ENCODE data around the gene BCAR1. TPM values are rescaled to one million over a fixed set of nuclear protein-coding genes. Genes with fewer than 3 reads are reported as not detected.

BCAR1 gene
- polyA plus RNA-seq, 1 donor (not counting 4 experiments of a cell fraction or from before 2014, with no cell fraction given), result 17.8 TPM

- Histone ChIP-seq H3K4me1 (ENCODE audit: control insufficient read depth, extremely low read depth, insufficient read depth, low read length) (no peaks in the 10 kb centered on the region), H4K20me1 (ENCODE audit: control insufficient read depth, extremely low read depth, insufficient read depth, low read length) (no peaks in the 10 kb centered on the region), H2AFZ (ENCODE audit: control insufficient read depth, low read length) (no peak overlapping the region), H3K4me2 (ENCODE audit: control insufficient read depth, extremely low read depth, insufficient read depth, low read depth, low read length) (no peak overlapping the region), H3K4me3 (ENCODE audit: control insufficient read depth in 2 of 3, extremely low read depth in 1 of 3, insufficient read depth in 2 of 3, low read depth in 1 of 3, low read length in 3 of 3) (no peak overlapping the region), H3K9ac (ENCODE audit: control insufficient read depth, extremely low read depth, insufficient read depth, low read length) (no peak overlapping the region), H3K36me3 (ENCODE audit: control insufficient read depth in 2 of 2, extremely low read depth in 1 of 2, insufficient read depth in 2 of 2, low read length in 2 of 2) (no peaks in the 10 kb centered on the region), H3K27ac (ENCODE audit: control insufficient read depth, insufficient read depth, low read length) (no peak overlapping the region), H3K9me1 (ENCODE audit: control insufficient read depth, extremely low read depth, insufficient read depth, low read length) (no peaks in the 10 kb centered on the region), H3K9me3 (ENCODE audit: control insufficient read depth, low read depth, low read length) (no peaks in the 10 kb centered on the region), H3K79me2 (ENCODE audit: control insufficient read depth, insufficient read depth, low read length) (no peaks in the 10 kb centered on the region), H3K27me3 (ENCODE audit: control insufficient read depth, extremely low read depth, insufficient read depth, low read length) (peaks cover 1% of the 10 kb centered on the region)
- dilution Hi-C loops (cut with MboI; ENCODE audit: extremely low pct_ligation_motif_present, low sequenced_read_pairs), result no loop called here
- no peak for DNase-seq (ENCODE audit: low read depth, low spot score)
- TF ChIP-seq EZH2 (IDR thresholded peaks at IDR 0.05; ENCODE audit: low read length) (no peak), CTCF (optimal IDR thresholded peaks at IDR 0.05 in 1 of 3, IDR thresholded peaks at IDR 0.05 in 1 of 3, conservative IDR thresholded peaks at IDR 0.05 in 1 of 3; ENCODE audit: extremely low read depth in 1 of 3, insufficient read depth in 2 of 3, low read length in 3 of 3) (no peak)
- no peak for FAIRE-seq
Observed at GRCh38 chr16:75219088-75219487, 32.3 kb downstream of the BCAR1 start.

GRCh38 chr16:75218256-75219076 lies 33.0 kb downstream of the BCAR1 start, which contains the start of gene CTRB1:
Gene CTRB1 (plus strand): TSS chr16:75218988. CDS start chr16:75219008, 20 bp downstream.
- dilution Hi-C loops (cut with MboI; ENCODE audit: extremely low pct_ligation_motif_present, low sequenced_read_pairs), result no loop called here
- no peaks in the 10 kb centered on the region for H3K9me1 ChIP-seq (ENCODE audit: control insufficient read depth, extremely low read depth, insufficient read depth, low read length)
- no peak within 1 kb of the TSS for H3K27ac ChIP-seq (ENCODE audit: control insufficient read depth, insufficient read depth, low read length)
- no peaks in the 10 kb centered on the region for H3K27me3 ChIP-seq (ENCODE audit: control insufficient read depth, extremely low read depth, insufficient read depth, low read length)
- no peak within 1 kb of the TSS for H3K9ac ChIP-seq (ENCODE audit: control insufficient read depth, extremely low read depth, insufficient read depth, low read length)
- no peak for DNase-seq (ENCODE audit: low read depth, low spot score)
- no peaks in the 10 kb centered on the region for H3K9me3 ChIP-seq (ENCODE audit: control insufficient read depth, low read depth, low read length)
- no peaks in the 10 kb centered on the region for H3K4me1 ChIP-seq (ENCODE audit: control insufficient read depth, extremely low read depth, insufficient read depth, low read length)
- FAIRE-seq, result no peak
- H4K20me1 ChIP-seq (ENCODE audit: control insufficient read depth, extremely low read depth, insufficient read depth, low read length), result no peaks in the 10 kb centered on the region
- no peak within 1 kb of the TSS for H3K4me3 ChIP-seq (ENCODE audit: control insufficient read depth in 2 of 3, extremely low read depth in 1 of 3, insufficient read depth in 2 of 3, low read depth in 1 of 3, low read length in 3 of 3)
- TF ChIP-seq CTCF (optimal IDR thresholded peaks at IDR 0.05 in 1 of 3, IDR thresholded peaks at IDR 0.05 in 1 of 3, conservative IDR thresholded peaks at IDR 0.05 in 1 of 3; ENCODE audit: extremely low read depth in 1 of 3, insufficient read depth in 2 of 3, low read length in 3 of 3), result no peak
- no peak for TF ChIP-seq EZH2 (IDR thresholded peaks at IDR 0.05; ENCODE audit: low read length)
- H3K79me2 ChIP-seq (ENCODE audit: control insufficient read depth, insufficient read depth, low read length), result no peaks in the 10 kb centered on the region
- H3K4me2 ChIP-seq (ENCODE audit: control insufficient read depth, extremely low read depth, insufficient read depth, low read depth, low read length), result no peak within 1 kb of the TSS
- H2AFZ ChIP-seq (ENCODE audit: control insufficient read depth, low read length), result no peak within 1 kb of the TSS
- H3K36me3 ChIP-seq (ENCODE audit: control insufficient read depth in 2 of 2, extremely low read depth in 1 of 2, insufficient read depth in 2 of 2, low read length in 2 of 2), result no peaks in the 10 kb centered on the region

Data from keratinocyte (primary cell).